ENCODE results near the gene ALDH8A1. TPM values are rescaled to one million over a fixed set of nuclear protein-coding genes. Genes with fewer than 3 reads are reported as not detected.

The ALDH8A1 gene
- total RNA-seq, 1 experiment from 2014 or later: not detected

DNA sequence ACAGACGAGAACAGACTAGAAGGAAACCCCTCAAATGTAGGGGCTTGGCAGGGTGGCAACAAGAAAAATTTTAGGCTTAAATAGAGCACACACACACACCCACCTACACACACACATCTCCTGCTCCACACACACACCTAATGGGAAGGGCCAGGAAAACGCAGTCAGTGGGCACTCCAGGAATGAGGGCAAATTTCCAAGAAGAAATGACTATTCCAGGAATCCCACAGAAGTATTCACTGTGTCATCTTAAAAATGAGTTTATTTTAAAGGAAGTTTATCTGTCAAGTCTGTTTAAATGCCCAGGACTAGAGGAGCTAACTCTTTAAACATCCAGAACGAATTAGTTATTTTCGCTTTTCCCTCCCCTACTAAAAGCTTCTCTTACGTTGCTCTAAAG, 13.0 kb downstream of the ALDH8A1 start:
- Histone ChIP-seq H4K20me1 (ENCODE audit: control insufficient read depth, insufficient read depth, insufficient read length) (no peaks in the 10 kb centered on the region), H3K4me1 (ENCODE audit: insufficient read depth, low read length) (no peaks in the 10 kb centered on the region), H3K27ac (ENCODE audit: insufficient read length, low read depth, low read length) (no peak overlapping the region), H2BK5ac (ENCODE audit: insufficient read length, low read length) (no peak overlapping the region), H3K23me2 (ENCODE audit: insufficient read length, low read depth, low read length, poor library complexity, severe bottlenecking) (no peaks in the 10 kb centered on the region), H3K9ac (ENCODE audit: extremely low read depth, insufficient read length, low read length) (no peak overlapping the region), H3K79me1 (ENCODE audit: insufficient read depth, low read depth, low read length, poor library complexity, severe bottlenecking) (no peaks in the 10 kb centered on the region), H4K5ac (ENCODE audit: insufficient read length, low read depth, low read length) (no peak overlapping the region), H2BK12ac (ENCODE audit: insufficient read length, low read depth, low read length) (no peak overlapping the region), H3K4me2 (ENCODE audit: insufficient read depth, insufficient read length, low read length) (no peak overlapping the region), H4K8ac (replicated peaks; ENCODE audit: insufficient read length, low read depth, low read length) (no peak overlapping the region), H3K27me3 (ENCODE audit: insufficient read depth, low read length) (no peaks in the 10 kb centered on the region), H2AK5ac (ENCODE audit: insufficient read length, low read length) (no peak overlapping the region), H3K79me2 (ENCODE audit: insufficient read depth, low read length) (no peaks in the 10 kb centered on the region), H3K4ac (ENCODE audit: low read depth, low read length) (no peak overlapping the region), H3K56ac (ENCODE audit: insufficient read length, low read depth, low read length) (no peak overlapping the region), H3T11ph (ENCODE audit: low read length) (no peak overlapping the region), H2BK15ac (ENCODE audit: low read depth, low read length) (no peak overlapping the region), H3K14ac (ENCODE audit: insufficient read depth, low read length) (no peak overlapping the region), H2AFZ (ENCODE audit: low read length) (no peak overlapping the region), H3K9me3 (ENCODE audit: control insufficient read depth, low read depth, low read length) (no peaks in the 10 kb centered on the region), H2BK20ac (ENCODE audit: low read depth, low read length, poor library complexity, severe bottlenecking) (no peak overlapping the region), H3K18ac (ENCODE audit: insufficient read length, low read depth, low read length) (no peak overlapping the region), H3K23ac (ENCODE audit: insufficient read length, low read depth, low read length) (no peak overlapping the region), H2BK120ac (ENCODE audit: low read depth, low read length, poor library complexity, severe bottlenecking) (no peak overlapping the region), H4K91ac (ENCODE audit: insufficient read length, low read depth, low read length) (no peak overlapping the region)
- no peak overlapping the region for H3K4me3 Mint-ChIP-seq
- peak overlapping the region in 1 of 3 experiments; percentile 4; a peak in 1 of 7 replicates for H3K27ac Mint-ChIP-seq
- H3K36me3 Mint-ChIP-seq (ENCODE audit: insufficient read depth in 1 of 3, low read depth in 3 of 3): no peaks in the 10 kb centered on the region
- TF ChIP-seq, protein P1, sequence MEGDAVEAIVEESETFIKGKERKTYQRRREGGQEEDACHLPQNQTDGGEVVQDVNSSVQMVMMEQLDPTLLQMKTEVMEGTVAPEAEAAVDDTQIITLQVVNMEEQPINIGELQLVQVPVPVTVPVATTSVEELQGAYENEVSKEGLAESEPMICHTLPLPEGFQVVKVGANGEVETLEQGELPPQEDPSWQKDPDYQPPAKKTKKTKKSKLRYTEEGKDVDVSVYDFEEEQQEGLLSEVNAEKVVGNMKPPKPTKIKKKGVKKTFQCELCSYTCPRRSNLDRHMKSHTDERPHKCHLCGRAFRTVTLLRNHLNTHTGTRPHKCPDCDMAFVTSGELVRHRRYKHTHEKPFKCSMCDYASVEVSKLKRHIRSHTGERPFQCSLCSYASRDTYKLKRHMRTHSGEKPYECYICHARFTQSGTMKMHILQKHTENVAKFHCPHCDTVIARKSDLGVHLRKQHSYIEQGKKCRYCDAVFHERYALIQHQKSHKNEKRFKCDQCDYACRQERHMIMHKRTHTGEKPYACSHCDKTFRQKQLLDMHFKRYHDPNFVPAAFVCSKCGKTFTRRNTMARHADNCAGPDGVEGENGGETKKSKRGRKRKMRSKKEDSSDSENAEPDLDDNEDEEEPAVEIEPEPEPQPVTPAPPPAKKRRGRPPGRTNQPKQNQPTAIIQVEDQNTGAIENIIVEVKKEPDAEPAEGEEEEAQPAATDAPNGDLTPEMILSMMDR (conservative IDR thresholded peaks at IDR 0.05): no peak
- no peak for DNase-seq
- peaks cover 3 to 5% of the 10 kb centered on the region in 2 experiments for H3K4me1 Mint-ChIP-seq
- H3K9me3 Mint-ChIP-seq: no peaks in the 10 kb centered on the region
- no CpG with 5 or more reads among the region's 5 CpGs for WGBS (ENCODE audit: extremely low coverage, insufficient read length, low lambda C conversion rate)
- H3K27me3 Mint-ChIP-seq (ENCODE audit: low read depth): peaks cover 1% of the 10 kb centered on the region; the same call in 1 of the 2 replicates
